TTC549 (cell line): ENCODE data around the gene FOXL2.

ENCODE experiments used
- FAIRE-seq: peaks from 2 replicates; lab custom pipeline; 2012; peaks lifted over from hg19 to GRCh38; lab: Jason Lieb, UNC

The FOXL2 gene

GRCh38 chr3:138945709-138946662, 951 bp downstream of the FOXL2 start:
- no peak for FAIRE-seq

DNA sequence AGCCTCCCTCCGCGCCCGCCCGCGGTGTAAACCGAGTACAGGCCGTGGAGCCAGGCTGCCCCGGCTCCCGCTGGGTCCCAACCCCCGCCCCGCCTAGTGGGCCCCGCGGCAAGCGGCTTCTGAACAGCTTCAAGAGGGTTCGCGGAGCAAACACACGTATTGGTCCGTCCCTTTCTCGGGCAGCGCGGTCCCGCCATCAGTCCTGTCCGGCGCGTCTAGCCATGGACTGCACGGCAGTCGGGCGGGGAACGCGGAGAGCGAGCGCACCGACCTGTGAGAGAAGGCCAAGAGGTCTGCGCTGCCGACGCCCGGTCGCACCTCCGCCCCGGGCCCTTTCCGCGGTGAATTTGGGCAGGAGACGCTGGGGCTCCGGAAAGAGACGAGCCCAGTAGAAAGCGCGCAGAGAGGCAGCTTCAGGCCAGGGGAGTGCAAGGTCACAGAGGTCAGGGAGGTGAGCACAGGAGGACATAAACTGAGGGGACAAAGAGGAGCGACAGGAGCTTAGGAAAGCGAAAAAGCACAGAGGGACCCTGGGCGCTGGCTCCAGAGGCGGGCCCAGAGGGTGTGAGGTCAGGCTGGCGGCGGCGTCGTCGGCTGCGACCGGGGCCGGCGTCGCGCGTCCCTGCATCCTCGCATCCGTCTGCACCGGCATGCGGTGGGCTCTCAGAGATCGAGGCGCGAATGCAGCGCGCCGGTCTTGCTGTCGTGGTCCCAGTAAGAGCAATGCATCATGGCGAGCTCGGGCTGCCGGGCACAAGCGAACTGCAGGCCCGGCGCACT, 1.8 kb downstream of the FOXL2 start:
- FAIRE-seq: no peak

- no peak for FAIRE-seq
Observed at GRCh38 chr3:138944654-138944928, 2.3 kb downstream of the FOXL2 start.

- no peak for FAIRE-seq
Observed at GRCh38 chr3:138943724-138944653, 2.9 kb downstream of the FOXL2 start.

DNA sequence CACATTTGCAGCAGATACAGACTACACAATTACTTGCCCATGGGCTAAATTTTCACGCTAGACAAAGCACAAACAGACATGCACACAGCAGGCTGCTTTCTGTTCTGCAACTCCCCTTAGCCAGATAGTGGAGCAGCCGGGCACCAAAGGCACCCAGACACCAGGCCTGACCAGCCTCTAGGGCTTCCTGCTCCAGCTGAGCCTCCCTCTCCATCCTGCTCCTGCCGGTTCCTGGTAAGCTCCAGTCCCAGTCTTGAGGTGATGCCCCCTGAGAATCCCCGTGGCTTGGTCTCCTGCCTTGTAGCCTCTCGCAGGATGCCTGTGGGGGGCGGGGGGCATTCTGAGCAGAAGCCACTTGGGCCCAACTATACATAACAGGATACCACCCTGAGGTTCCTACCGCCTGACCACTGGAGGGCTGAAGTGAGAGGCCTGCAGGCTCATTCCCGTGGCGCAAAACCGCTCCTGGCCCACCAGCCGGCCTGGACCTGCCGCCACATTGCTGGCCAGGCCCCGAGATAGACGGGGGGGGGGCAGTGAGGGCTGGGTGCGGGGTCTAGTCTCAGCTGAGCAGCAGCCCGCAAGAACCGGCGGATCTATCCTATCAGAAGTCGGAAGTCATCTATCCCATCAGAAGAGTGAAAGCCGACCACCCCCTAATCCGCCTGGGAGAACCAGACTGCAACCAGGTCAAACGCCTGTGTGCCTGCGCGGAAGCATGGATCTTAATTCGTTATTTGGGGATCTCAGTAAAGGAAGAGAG, 3.9 kb downstream of the FOXL2 start:
- no peak for FAIRE-seq

- FAIRE-seq: no peak
Observed at GRCh38 chr3:138942271-138942670, 4.7 kb downstream of the FOXL2 start.

DNA sequence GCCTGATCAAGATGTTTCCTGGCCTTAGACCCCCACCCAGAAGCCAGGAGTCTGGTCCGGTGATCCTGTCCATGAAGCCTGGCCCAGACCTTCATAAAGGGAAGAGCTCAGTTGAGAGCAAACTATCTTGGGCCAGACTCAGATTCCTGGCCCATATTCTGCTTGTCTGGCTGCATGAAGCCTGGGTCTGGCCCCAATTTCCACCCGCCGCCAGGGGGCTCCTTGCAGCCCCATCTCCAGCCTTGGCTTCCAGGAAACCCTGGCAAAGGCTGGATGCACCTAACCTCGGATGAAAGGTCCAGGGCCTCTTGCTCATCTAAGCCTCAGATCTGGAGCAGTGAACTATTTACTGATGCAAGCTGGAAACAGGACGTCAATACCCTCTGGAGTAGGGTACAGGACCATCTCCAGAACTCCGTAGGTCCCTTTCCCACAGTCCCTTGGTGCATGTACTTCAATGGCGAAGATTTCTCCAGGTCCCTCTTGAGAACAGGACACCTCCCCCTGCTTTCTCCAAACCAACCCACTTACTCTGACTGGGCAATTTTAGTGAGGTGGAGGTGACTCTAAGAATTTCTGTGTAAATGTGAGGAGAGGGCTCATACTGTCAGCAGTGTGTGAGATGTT, 5.6 kb downstream of the FOXL2 start:
- no peak for FAIRE-seq

- FAIRE-seq: no peak
Observed at GRCh38 chr3:138940446-138940845, 6.5 kb downstream of the FOXL2 start.

DNA sequence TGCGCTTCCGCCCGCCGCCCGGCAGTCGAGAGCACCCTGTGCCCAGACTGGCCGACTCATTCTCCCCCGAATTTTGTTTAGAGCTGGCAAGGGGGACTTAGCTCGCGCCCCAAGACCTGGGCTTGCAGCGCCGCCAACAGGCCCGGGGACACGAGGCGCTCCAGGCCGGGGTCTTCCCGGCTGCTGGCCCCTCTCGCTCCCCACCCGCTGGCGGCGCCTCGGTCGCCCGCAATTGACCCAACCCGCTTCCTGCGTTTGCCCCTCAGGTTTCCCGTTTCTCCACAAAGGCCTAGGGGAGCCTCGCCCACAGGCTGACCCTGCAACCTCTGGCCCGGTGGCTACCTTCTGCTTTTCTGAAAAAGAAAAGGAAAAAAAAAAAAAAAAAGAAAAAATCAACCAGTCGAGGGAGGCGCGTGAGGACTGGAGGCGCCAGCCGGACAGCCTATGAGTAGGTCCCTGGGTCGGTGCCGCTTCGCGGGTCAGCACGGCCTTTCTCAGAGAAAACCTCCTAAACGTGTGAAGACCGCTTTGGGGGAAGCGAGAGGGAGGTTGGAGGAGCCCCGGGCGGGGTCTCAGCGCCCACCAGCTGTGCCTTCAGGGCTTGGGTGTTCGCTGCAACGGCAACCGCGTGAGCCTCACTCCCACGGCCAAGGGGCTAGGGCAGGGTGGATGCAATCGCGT, 7.2 kb downstream of the FOXL2 start:
- FAIRE-seq: no peak

- FAIRE-seq: no peak
Observed at GRCh38 chr3:138938877-138939560, 7.9 kb downstream of the FOXL2 start.

DNA sequence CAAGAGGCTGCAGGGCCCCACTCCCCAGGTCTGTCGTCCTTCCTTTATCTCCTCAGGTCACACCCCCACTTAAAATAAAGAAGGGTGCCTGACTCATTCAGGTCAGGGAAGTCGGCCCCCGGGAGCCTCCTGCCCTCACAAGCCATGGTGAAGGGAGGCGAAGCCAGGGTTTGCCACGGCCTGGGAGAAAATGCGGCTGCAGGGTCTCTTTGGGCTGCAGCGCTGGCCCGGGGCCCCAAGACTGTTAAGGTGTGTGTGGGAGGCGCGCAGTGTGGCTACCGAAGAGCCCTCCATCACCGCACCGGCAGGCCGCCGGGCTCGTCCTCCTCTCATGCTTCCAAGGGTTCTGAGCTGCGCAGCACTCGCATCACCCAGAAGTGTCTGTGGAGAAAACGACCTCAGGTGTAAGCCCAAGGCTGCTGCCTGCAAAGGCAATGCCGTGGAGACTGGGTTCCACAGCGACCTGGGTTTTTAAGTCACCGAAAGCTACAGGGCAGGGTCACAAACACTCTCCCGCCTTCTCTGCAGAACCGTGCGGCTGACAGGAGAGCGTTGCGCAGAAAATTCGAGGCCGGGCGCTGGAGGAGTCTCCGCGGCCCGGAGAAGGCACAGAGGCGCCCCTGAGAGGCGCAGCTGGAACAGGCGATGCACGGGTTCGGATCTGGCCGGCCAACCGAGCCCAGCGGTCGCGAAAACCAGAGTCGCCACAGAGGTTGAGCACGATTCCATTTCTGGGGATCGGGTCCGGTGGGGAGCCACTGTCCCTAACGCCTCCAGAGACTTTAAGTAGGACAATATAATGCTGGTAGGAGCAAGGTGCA, 8.7 kb downstream of the FOXL2 start:
- no peak for FAIRE-seq

GRCh38 chr3:138937690-138938055, 9.3 kb downstream of the FOXL2 start:
- FAIRE-seq: no peak

DNA sequence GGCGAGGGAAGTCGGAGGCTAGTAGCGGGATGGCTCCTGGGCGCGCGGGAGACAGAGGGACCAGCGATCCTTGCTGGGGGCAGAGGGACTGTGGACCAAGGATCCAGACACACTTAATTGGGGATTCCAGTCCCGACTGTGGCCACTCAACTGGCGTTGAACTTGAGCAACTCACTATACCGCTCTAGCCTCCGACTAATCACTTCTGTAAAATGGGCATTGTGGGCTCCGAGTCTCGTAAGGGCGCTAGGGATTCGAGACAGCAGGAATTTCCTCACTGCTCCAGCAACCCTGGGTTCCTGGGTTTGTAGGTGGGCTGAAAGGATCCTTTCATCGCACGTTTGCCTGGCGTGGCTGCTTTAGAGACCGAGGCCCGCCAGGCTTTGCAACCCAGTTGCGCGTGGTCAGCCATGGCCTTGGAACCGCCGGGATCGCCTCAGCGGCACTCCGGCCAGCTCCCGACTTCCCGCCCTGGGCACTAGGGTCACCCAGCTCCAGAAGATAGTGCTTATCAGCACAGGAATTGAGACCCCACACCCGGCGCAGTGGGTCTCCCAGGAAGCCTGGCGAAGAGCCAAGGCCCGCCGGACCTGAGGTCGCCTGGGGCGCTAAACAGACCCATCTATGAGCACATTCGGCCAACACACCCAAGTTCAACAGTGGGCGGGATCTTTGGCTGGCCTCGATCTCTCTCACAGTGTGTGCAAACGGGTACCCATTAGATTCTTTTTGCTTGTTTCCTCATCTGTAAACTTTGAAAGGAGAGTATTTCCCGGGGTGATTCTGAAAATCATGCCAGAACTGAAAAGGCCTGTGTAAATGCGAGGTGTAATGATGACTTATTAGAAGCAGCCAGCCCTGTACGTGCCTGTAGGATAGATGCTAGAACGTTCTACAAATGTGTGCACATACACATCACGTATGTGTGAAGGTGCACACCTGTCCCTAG, 9.9 kb downstream of the FOXL2 start:
- FAIRE-seq: no peak

- no peak for FAIRE-seq
Observed at GRCh38 chr3:138935863-138936740, 10.8 kb downstream of the FOXL2 start.

DNA sequence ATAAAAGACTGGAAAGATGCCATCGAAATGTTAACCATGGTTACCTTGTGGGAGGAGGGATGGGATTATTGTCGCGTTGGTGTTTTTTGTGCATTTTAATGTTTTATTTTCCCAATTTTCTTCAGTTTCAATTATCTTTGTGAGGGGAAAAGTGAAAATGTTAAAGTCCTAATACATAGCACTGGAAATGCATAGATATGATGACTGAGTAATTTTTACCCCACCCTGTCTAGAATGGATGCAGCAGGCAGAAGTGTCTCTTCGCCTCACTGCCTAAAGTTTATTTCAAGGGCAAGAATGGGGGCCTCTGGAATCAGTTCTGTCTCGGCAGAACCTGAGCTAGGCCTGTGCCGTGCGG, 11.5 kb downstream of the FOXL2 start:
- no peak for FAIRE-seq

DNA sequence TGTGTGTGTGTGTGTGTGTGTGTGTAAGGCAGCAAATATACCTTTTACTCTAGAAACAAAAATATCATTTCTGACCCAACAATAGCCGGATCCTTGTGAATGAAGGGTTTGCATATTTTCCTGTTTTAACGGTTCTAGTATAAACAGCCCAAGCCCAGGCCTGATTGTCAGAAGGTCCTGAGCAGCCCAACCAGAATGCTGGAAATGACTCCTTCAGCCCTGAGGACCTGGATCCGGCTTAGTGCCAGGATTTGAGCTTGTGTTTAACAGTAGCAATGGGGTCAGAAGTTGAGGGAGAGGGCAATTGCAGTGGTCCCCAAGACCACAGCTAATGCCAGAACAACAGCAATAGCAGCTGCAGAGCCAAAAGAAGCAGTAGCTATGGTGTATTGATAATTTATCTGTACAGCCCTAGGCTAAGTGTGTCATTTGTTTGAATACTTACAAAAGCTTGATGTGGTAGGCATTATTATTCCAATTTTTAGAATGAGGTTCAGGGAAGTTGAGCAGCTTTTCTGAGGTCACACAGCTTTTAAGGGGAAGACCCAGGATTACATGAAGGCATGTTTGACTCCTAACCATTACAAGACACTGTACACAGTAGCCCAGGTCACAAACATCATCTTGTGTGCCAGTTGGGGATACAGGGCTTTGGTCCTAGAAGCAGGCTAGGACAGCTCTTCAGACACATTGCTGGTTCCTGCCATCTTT, 12.8 kb downstream of the FOXL2 start:
- no peak for FAIRE-seq
